22Rv1 (cell line): ENCODE results near the gene FRAS1.

ENCODE experiments used
- CTCF ChIP-seq: fragments of 450-650 bp; IDR thresholded peaks from 2 replicates; pipeline ENCODE4 v1.5.1; 2017; ENCODE audit warnings: mild to moderate bottlenecking
- ZFX ChIP-seq: fragments of 450-650 bp; IDR thresholded peaks from 2 replicates; pipeline ENCODE4 v1.6.1; 2017; ENCODE audit warnings: antibody characterized with exemption, borderline replicate concordance

- TF ChIP-seq CTCF (no peak), ZFX (no peak)
Measured at GRCh38 chr4:78464265-78464664, 407.1 kb downstream of the FRAS1 start.
